Ovary (tissue), 3 donors: Measurements from ENCODE around the gene FBXL19.

Experiments used
- EP300 ChIP-seq: sonication (generic); formaldehyde crosslinking; IDR thresholded peaks from one replicate; pipeline ENCODE4 v1.6.1; 2017; ENCODE audit warnings: antibody characterized with exemption
- POLR2A ChIP-seq: fragments of 450-650 bp; IDR thresholded peaks from one replicate; pipeline ENCODE4 v1.6.1; 2017; ENCODE audit warnings: antibody characterized with exemption, mild to moderate bottlenecking, moderate library complexity
- TF ChIP-seq, protein P1 (sequence below), 3 donors: fragments of 450-650 bp in 2 of 3; fragments of 200-600 bp in 1 of 3; IDR thresholded peaks; one replicate each; pipeline versions ENCODE4 v1.5.1 to v1.8.0; 2016 to 2022; ENCODE audit warnings: antibody characterized with exemption in 3 of 3, mild to moderate bottlenecking in 1 of 3
- donor health status: DM: no; HTN: no; CAD: no.

DNA sequence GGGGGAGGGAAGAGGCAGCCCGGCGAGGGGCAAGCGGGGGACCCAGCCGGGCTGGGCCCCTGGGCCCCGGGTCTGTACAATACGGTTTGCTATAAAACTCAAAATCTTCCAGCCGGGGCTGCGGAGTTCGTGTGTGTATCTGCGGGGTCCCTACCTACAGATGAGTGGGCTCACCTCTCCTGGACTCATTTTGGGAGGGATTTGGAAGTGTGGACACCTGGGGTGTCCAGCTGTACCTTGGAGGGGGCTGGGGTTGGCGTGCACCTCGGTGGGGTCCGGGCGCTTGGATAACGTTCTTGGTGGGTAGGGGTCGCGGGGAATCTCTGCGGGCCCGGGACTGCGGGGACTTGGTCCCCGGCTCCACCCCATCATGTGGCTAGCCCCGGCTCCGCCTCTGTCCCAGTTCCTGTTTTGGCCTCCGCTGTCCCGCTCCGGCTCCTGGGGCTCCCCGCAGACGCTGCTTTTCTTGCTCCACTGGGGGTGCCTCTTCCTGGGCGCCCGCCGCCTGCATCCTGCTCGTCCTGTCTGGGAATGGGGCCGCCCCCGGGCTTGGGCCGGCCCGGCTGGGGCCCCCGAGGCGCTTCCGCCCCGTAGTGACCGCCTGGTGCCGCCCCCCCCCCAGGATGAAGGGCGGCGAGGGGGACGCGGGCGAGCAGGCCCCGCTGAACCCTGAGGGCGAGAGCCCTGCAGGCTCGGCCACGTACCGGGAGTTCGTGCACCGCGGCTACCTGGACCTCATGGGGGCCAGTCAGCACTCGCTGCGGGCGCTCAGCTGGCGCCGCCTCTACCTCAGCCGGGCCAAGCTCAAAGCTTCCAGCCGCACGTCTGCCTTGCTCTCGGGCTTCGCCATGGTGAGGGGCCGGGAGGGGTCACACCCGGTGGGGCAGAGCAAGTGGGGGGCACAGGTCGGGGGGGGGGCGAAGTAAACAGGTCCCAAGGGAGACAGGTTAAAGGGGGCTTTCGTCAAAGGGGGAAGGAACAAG is 25.6 kb downstream of the FBXL19 start, which contains the start of gene ORAI3:
- no peak for TF ChIP-seq POLR2A
- TF ChIP-seq, protein P1, sequence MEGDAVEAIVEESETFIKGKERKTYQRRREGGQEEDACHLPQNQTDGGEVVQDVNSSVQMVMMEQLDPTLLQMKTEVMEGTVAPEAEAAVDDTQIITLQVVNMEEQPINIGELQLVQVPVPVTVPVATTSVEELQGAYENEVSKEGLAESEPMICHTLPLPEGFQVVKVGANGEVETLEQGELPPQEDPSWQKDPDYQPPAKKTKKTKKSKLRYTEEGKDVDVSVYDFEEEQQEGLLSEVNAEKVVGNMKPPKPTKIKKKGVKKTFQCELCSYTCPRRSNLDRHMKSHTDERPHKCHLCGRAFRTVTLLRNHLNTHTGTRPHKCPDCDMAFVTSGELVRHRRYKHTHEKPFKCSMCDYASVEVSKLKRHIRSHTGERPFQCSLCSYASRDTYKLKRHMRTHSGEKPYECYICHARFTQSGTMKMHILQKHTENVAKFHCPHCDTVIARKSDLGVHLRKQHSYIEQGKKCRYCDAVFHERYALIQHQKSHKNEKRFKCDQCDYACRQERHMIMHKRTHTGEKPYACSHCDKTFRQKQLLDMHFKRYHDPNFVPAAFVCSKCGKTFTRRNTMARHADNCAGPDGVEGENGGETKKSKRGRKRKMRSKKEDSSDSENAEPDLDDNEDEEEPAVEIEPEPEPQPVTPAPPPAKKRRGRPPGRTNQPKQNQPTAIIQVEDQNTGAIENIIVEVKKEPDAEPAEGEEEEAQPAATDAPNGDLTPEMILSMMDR (IDR thresholded peaks at IDR 0.05) = no peak
- no peak for TF ChIP-seq EP300
